K562 (cell line): Measurements from ENCODE around the gene FCSK. TPM values are rescaled to one million over a fixed set of nuclear protein-coding genes. Genes with fewer than 3 reads are reported as not detected.

Experiments used
- BDP1 ChIP-seq: IDR thresholded peaks from 3 replicates; pipeline ENCODE4 v1.6.1; 2011; ENCODE audit not compliant: insufficient read length, insufficient read depth
- CHD2 ChIP-seq: IDR thresholded peaks from 2 replicates; pipeline ENCODE4 v1.6.1; 2011; ENCODE audit warnings: low read depth, low read length
- ELF2 ChIP-seq: fragments of 250-450 bp; sonication (Bioruptor Pico); IDR thresholded peaks from 2 replicates; pipeline ENCODE4 v1.5.0; 2021; ENCODE audit warnings: mild to moderate bottlenecking
- FOXK1 ChIP-seq: sonication (generic); formaldehyde crosslinking; IDR thresholded peaks from 2 replicates; pipeline ENCODE4 v1.8.0; 2022; ENCODE audit warnings: missing genetic modification reagents, mild to moderate bottlenecking, borderline replicate concordance
- JUNB ChIP-seq: fragments of 450-650 bp; formaldehyde crosslinking; conservative IDR thresholded peaks from 2 replicates; pipeline ENCODE4 v1.4.0; 2020; ENCODE audit warnings: mild to moderate bottlenecking
- KDM5B ChIP-seq: fragments of 200-600 bp; sonication (generic); IDR thresholded peaks from 2 replicates; pipeline ENCODE4 v1.6.1; 2012; ENCODE audit warnings: low read depth, mild to moderate bottlenecking, moderate library complexity, low read length, control low read depth, inconsistent platforms; ENCODE audit not compliant: insufficient replicate concordance
- MECOM ChIP-seq: fragments of 250-450 bp; sonication (Bioruptor Pico); IDR thresholded peaks from 2 replicates; pipeline ENCODE4 v1.8.0; 2022; ENCODE audit warnings: inconsistent platforms
- SAFB2 ChIP-seq: fragments of 200-400 bp; formaldehyde crosslinking; IDR thresholded peaks from 2 replicates; pipeline ENCODE4 v1.6.1; 2018; ENCODE audit warnings: borderline replicate concordance, low read length, low read depth, moderate library complexity; ENCODE audit not compliant: severe bottlenecking
- SMAD1 ChIP-seq: fragments of 150-350 bp; IDR thresholded peaks from 2 replicates; pipeline ENCODE4 v1.6.1; 2014; ENCODE audit warnings: low read length, low read depth; ENCODE audit not compliant: partially characterized antibody
- TCF7L2 ChIP-seq: fragments of 150-350 bp; IDR thresholded peaks from 2 replicates; pipeline ENCODE4 v1.6.1; 2016; ENCODE audit warnings: low read depth, mild to moderate bottlenecking, low read length, moderate library complexity
- ZC3H11A ChIP-seq: IDR thresholded peaks from 2 replicates; pipeline ENCODE4 v1.6.1; 2012; ENCODE audit warnings: low read depth, low read length, improper control_type of control experiment
- ZKSCAN3 ChIP-seq: fragments of 250-450 bp; sonication (Bioruptor Pico); IDR thresholded peaks from 2 replicates; pipeline ENCODE4 v1.4.0; 2020
- ZNF133 ChIP-seq: fragments of 250-450 bp; sonication (Bioruptor Pico); IDR thresholded peaks from 2 replicates; pipeline ENCODE4 v1.4.0; 2020; ENCODE audit warnings: mild to moderate bottlenecking
- ZNF174 ChIP-seq: fragments of 250-450 bp; sonication (Bioruptor Pico); IDR thresholded peaks from 2 replicates; pipeline ENCODE4 v1.4.0; 2020; ENCODE audit warnings: mild to moderate bottlenecking
- ZNF282 ChIP-seq: sonication (generic); formaldehyde crosslinking; IDR thresholded peaks from 2 replicates; pipeline ENCODE4 v1.8.1; 2023; ENCODE audit warnings: missing genetic modification reagents
- ZNF79 ChIP-seq: fragments of 250-450 bp; sonication (Bioruptor Pico); IDR thresholded peaks from 2 replicates; pipeline ENCODE4 v1.4.0; 2020; ENCODE audit warnings: low read depth, mild to moderate bottlenecking, moderate library complexity
- polyA plus RNA-seq, 8 experiments: library from polyadenylated mRNA; depleted of rRNA in 4 of 8; stranded (reverse) in 5 of 8; unstranded in 3 of 8; fragments of >200 nt; fragmentation: Nextera tagmentation in 2 of 8; fragmentation: Illumina TruSeq in 1 of 8; extraction: Ambion mirVana in 2 of 8; extraction: Trizol in 1 of 8; gene quantifications; 2 replicates each; pipeline versions ENCODE4 v1.2.1 to v1.2.3, GENCODE V29; 2011 to 2014; ENCODE audit warnings: inconsistent platforms in 1 of 8, missing spikeins in 1 of 8
- total RNA-seq, 7 experiments: library from RNA; depleted of rRNA in 6 of 7; stranded (reverse); fragments of >200 nt in 6 of 7; fragmentation: Illumina TruSeq in 2 of 7; extraction: Trizol in 2 of 7; gene quantifications; 2 replicates each; pipeline versions ENCODE4 v1.2.1 to v1.2.3, GENCODE V29; 2011 to 2021; ENCODE audit warnings: low replicate concordance in 1 of 7
- TF ChIP-seq, protein P1 (sequence below): fragments of 450-650 bp; IDR thresholded peaks from 2 replicates; pipeline ENCODE4 v1.7.1; 2018; ENCODE audit warnings: mild to moderate bottlenecking, low read depth; ENCODE audit not compliant: partially characterized antibody
- TF ChIP-seq, protein P2 (sequence below), 2 experiments: fragments of 450-650 bp; IDR thresholded peaks; 2 replicates each; pipeline ENCODE4 v1.6.1; 2016
- TF ChIP-seq, protein P3 (sequence below), 2 experiments: IDR thresholded peaks in 1 of 2; conservative IDR thresholded peaks in 1 of 2; 2 replicates each; pipeline ENCODE4 v1.6.1; 2016; ENCODE audit warnings: low read depth in 2 of 2, mild to moderate bottlenecking in 1 of 2, missing compliant biosample characterization in 1 of 2, missing genetic modification characterization in 1 of 2, moderate library complexity in 1 of 2
- TF ChIP-seq, protein P4 (sequence below), 3 experiments: fragments of 200-800 bp in 1 of 3; sonication (Bioruptor generic) in 1 of 3; sonication (generic) in 1 of 3; formaldehyde crosslinking in 1 of 3; IDR thresholded peaks; 2 replicates each; pipeline versions ENCODE4 v1.6.1 to v1.8.0; 2016 to 2022; ENCODE audit warnings: mild to moderate bottlenecking in 2 of 3, missing compliant biosample characterization in 2 of 3, missing genetic modification characterization in 2 of 3, missing genetic modification reagents in 1 of 3

Gene FCSK
- total and polyA plus RNA-seq, 9 of the 15 experiments (the other 6 are each of a cell fraction or from before 2014, with no cell fraction given), result 0.92 to 18.6 (median 8.3) TPM

DNA sequence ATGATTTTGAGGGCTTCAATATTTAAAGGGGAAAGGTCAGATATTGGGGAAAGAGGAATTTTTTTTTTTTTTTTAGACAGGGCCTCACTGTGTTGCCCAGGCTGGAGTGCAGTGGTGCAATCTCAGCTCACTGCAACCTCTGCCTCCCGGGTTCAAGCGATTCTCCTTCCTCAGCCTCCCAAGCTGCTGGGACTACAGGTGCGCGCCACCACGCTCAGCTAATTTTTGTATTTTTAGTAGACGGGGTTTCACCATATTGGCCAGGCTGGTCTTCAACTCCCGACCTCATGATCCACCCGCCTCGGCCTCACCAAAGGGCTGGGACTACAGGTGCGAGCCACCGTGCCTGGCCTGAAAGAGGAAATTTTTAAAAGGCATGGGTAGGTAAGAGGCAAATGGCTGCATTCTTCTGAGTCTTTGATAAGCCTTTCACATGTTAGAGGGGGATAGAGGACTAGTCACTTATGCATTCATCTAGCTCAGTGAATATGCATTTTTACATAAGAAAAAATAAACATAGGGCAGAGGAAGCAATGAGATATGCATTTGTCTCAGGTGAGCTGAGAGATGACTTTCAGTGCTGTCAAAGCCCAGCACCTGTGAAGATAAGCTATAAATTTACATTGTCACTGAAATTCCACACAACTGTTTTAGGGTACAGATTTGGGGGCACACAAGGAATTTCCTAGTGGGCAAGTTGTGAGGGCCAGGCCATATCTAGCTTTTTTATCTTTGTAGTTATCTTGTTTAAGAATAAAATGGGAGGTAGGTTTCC, 1.1 kb upstream of the FCSK start (continued):
- TF ChIP-seq KDM5B (peak; percentile 0), SAFB2 (no peak), FOXK1 (CRISPR knock-in tag) (no peak), ZNF282 (CRISPR knock-in tag) (no peak), TCF7L2 (no peak), JUNB (CRISPR knock-in tag) (no peak), BDP1 (no peak), CHD2 (no peak), ZNF174 (CRISPR knock-in tag) (no peak), ELF2 (CRISPR knock-in tag) (no peak), ZNF133 (CRISPR knock-in tag) (no peak), ZKSCAN3 (CRISPR knock-in tag) (no peak), ZC3H11A (no peak), SMAD1 (peak; percentile 6), ZNF79 (CRISPR knock-in tag) (no peak), MECOM (no peak)
- TF ChIP-seq, protein P1, sequence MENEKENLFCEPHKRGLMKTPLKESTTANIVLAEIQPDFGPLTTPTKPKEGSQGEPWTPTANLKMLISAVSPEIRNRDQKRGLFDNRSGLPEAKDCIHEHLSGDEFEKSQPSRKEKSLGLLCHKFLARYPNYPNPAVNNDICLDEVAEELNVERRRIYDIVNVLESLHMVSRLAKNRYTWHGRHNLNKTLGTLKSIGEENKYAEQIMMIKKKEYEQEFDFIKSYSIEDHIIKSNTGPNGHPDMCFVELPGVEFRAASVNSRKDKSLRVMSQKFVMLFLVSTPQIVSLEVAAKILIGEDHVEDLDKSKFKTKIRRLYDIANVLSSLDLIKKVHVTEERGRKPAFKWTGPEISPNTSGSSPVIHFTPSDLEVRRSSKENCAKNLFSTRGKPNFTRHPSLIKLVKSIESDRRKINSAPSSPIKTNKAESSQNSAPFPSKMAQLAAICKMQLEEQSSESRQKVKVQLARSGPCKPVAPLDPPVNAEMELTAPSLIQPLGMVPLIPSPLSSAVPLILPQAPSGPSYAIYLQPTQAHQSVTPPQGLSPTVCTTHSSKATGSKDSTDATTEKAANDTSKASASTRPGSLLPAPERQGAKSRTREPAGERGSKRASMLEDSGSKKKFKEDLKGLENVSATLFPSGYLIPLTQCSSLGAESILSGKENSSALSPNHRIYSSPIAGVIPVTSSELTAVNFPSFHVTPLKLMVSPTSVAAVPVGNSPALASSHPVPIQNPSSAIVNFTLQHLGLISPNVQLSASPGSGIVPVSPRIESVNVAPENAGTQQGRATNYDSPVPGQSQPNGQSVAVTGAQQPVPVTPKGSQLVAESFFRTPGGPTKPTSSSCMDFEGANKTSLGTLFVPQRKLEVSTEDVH, result no peak
- TF ChIP-seq, protein P2, sequence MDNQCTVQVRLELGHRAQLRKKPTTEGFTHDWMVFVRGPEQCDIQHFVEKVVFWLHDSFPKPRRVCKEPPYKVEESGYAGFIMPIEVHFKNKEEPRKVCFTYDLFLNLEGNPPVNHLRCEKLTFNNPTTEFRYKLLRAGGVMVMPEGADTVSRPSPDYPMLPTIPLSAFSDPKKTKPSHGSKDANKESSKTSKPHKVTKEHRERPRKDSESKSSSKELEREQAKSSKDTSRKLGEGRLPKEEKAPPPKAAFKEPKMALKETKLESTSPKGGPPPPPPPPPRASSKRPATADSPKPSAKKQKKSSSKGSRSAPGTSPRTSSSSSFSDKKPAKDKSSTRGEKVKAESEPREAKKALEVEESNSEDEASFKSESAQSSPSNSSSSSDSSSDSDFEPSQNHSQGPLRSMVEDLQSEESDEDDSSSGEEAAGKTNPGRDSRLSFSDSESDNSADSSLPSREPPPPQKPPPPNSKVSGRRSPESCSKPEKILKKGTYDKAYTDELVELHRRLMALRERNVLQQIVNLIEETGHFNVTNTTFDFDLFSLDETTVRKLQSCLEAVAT (IDR thresholded peaks at IDR 0.05), result no peak
- TF ChIP-seq, protein P3, sequence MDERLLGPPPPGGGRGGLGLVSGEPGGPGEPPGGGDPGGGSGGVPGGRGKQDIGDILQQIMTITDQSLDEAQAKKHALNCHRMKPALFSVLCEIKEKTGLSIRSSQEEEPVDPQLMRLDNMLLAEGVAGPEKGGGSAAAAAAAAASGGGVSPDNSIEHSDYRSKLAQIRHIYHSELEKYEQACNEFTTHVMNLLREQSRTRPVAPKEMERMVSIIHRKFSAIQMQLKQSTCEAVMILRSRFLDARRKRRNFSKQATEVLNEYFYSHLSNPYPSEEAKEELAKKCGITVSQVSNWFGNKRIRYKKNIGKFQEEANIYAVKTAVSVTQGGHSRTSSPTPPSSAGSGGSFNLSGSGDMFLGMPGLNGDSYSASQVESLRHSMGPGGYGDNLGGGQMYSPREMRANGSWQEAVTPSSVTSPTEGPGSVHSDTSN (CRISPR knock-in tag; IDR thresholded peaks at IDR 0.05; ENCODE audit: low read depth), result no peak
- TF ChIP-seq, protein P3 (tag; conservative IDR thresholded peaks at IDR 0.05; ENCODE audit: low read depth), result no peak
- TF ChIP-seq, protein P4, sequence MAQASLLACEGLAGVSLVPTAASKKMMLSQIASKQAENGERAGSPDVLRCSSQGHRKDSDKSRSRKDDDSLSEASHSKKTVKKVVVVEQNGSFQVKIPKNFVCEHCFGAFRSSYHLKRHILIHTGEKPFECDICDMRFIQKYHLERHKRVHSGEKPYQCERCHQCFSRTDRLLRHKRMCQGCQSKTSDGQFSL (CRISPR knock-in tag; IDR thresholded peaks at IDR 0.05), result no peak
- TF ChIP-seq, protein P4 (tag; IDR thresholded peaks at IDR 0.05), result no peak
- TF ChIP-seq, all 486 proteins: peak for 5
